Measurements from ENCODE around the gene ROCK1. TPM values are rescaled to one million over a fixed set of nuclear protein-coding genes. Genes with fewer than 3 reads are reported as not detected.
A peak's percentile ranks its signal among the peaks of the same experiment; 100 is the strongest.

ROCK1 gene
- total and polyA plus RNA-seq, 2 of the 8 experiments (the other 6 are each of a cell fraction or from before 2014, with no cell fraction given) = 4.2 to 48.9 TPM

- no peak overlapping the region for H3K27ac ChIP-seq (ENCODE audit: low read depth, low read length)
- no peaks in the 10 kb centered on the region for H3K36me3 ChIP-seq (ENCODE audit: control insufficient read depth in 2 of 4, insufficient read depth in 4 of 4, low read length in 3 of 4)
- no peaks in the 10 kb centered on the region for H3K4me1 ChIP-seq (replicated peaks in 1 of 4; ENCODE audit: control insufficient read depth in 3 of 4, insufficient read depth in 4 of 4, low read length in 3 of 4)
- no peak overlapping the region for H3K18ac ChIP-seq (ENCODE audit: extremely low read depth, low read length)
- ChIA-PET CTCF (ENCODE audit: partially characterized antibody) (no interaction called here), POLR2A (ENCODE audit: partially characterized antibody) (no interaction called here)
- H3K14ac ChIP-seq (ENCODE audit: insufficient read length) = no peak overlapping the region
- H3K23me2 ChIP-seq (ENCODE audit: low read depth, low read length) = peaks cover 1% of the 10 kb centered on the region; the same call in 1 of the 2 replicates
- peaks cover 5% of the 10 kb centered on the region; the same call in 1 of the 2 replicates for H3K79me1 ChIP-seq (ENCODE audit: low read depth, low read length)
- H3K4me2 ChIP-seq (ENCODE audit: insufficient read depth in 1 of 2, low read depth in 2 of 2, low read length in 2 of 2) = no peak overlapping the region
- peaks cover 1 to 4% of the 10 kb centered on the region in 2 experiments for H4K20me1 ChIP-seq (replicated peaks in 1 of 2; ENCODE audit: control insufficient read depth in 1 of 2, insufficient read depth in 2 of 2, low read length in 2 of 2)
- H3K9ac ChIP-seq (replicated peaks in 1 of 4; ENCODE audit: extremely low read depth in 1 of 4, low read depth in 3 of 4, low read length in 3 of 4) = no peak overlapping the region
- peaks cover 5 to 81% of the 10 kb centered on the region in 2 experiments; a peak in 3 of 4 replicates for H3K79me2 ChIP-seq (ENCODE audit: control insufficient read depth in 1 of 2, insufficient read depth in 2 of 2, low read length in 2 of 2)
- FAIRE-seq (no peak), DNase-seq (ENCODE audit: low read depth in 1 of 2, low spot score in 2 of 2) (no peak)
- H3K4ac ChIP-seq (replicated peaks; ENCODE audit: insufficient read length, low read depth, low read length) = no peak overlapping the region
- H2AK5ac ChIP-seq (ENCODE audit: low read depth, low read length) = no peak overlapping the region
- no peak overlapping the region for H2BK5ac ChIP-seq (ENCODE audit: low read depth, low read length)
- H2BK120ac ChIP-seq (replicated peaks; ENCODE audit: low read depth, low read length) = no peak overlapping the region
- no peak overlapping the region for H2BK15ac ChIP-seq (ENCODE audit: low read length)
- no peak overlapping the region for H2BK20ac ChIP-seq (ENCODE audit: low read length)
- no peak for TF ChIP-seq HDAC6 (IDR thresholded peaks at IDR 0.05; ENCODE audit: low read depth, low read length)
- 0 out of 2 replicates have a peak, but pooled peaks have one; percentile 23 for TF ChIP-seq TEAD4 (IDR thresholded peaks at IDR 0.05; ENCODE audit: low read depth, low read length)
- no peak for TF ChIP-seq SIX5 (IDR thresholded peaks at IDR 0.05; ENCODE audit: low read depth, low read length)
- no peak for TF ChIP-seq ATF3 (IDR thresholded peaks at IDR 0.05; ENCODE audit: insufficient read depth, low read depth, low read length)
- no peak overlapping the region for H3K23ac ChIP-seq (ENCODE audit: insufficient read length)
- no peak overlapping the region for H4K91ac ChIP-seq (replicated peaks; ENCODE audit: insufficient read length, low read length)
- H4K5ac ChIP-seq (ENCODE audit: insufficient read length, low read depth, low read length) = no peak overlapping the region
- no peaks in the 10 kb centered on the region for H3K27me3 ChIP-seq (replicated peaks in 1 of 4; ENCODE audit: control insufficient read depth in 3 of 4, extremely low read depth in 1 of 4, insufficient read depth in 3 of 4, low read length in 3 of 4)
- H3K56ac ChIP-seq (replicated peaks; ENCODE audit: insufficient read length, low read depth, low read length) = no peak overlapping the region
- H2AFZ ChIP-seq (ENCODE audit: low read length) = no peak overlapping the region
- no peak overlapping the region for H2BK12ac ChIP-seq (ENCODE audit: low read depth, low read length)
- H3K4me3 ChIP-seq (ENCODE audit: extremely low read depth in 1 of 4, insufficient read depth in 2 of 4, low read depth in 3 of 4, low read length in 4 of 4) = no peak overlapping the region
- H3K9me3 ChIP-seq (ENCODE audit: insufficient read depth in 2 of 2, low read depth in 1 of 2, low read length in 1 of 2) = no peaks in the 10 kb centered on the region
- H4K8ac ChIP-seq (ENCODE audit: extremely low read depth, insufficient read depth, low read length) = no peak overlapping the region
- 94% methylated on average over 3 of the region's 3 CpGs; no CpG with 5 or more reads in 1 of the 2 experiments for WGBS, 2 experiments (ENCODE audit: extremely low coverage in 1 of 2, insufficient coverage in 1 of 2, insufficient read length in 1 of 2, insufficient replicate concordance in 2 of 2, low coverage in 1 of 2, low lambda C conversion rate in 2 of 2, missing lambda C conversion rate in 1 of 2)
These were observed 37.0 kb downstream of the ROCK1 start for GRCh38 chr18:21074336-21075323.

All from H1 (cell line).